Activated T-cell treated with anti-CD3 and anti-CD28 coated beads, Interleukin-2, amount 50 U/mL, for 24 hours (primary cell): ENCODE data around the gene NPW.

Experiments used
- DNase-seq: peaks from one replicate; pipeline ENCODE4 v3.0.0-alpha.2; 2020
- H3K27ac Mint-ChIP-seq: 2 replicates; pipeline ENCODE4 v1.8.0; 2020; ENCODE audit warnings: mild to moderate bottlenecking, mixed read lengths
- H3K27me3 Mint-ChIP-seq: 2 replicates; pipeline ENCODE4 v1.8.0; 2020; ENCODE audit warnings: mixed read lengths
- H3K36me3 Mint-ChIP-seq: 2 replicates; pipeline ENCODE4 v1.8.0; 2020; ENCODE audit warnings: low read depth, mixed read lengths
- H3K4me1 Mint-ChIP-seq: 2 replicates; pipeline ENCODE4 v1.8.0; 2020; ENCODE audit warnings: low read depth, mixed read lengths
- H3K4me3 Mint-ChIP-seq: 2 replicates; pipeline ENCODE4 v1.8.0; 2020; ENCODE audit warnings: mild to moderate bottlenecking, moderate library complexity, mixed read lengths
- H3K9me3 Mint-ChIP-seq: 2 replicates; pipeline ENCODE4 v1.8.0; 2020; ENCODE audit warnings: mixed read lengths

Gene NPW

DNA sequence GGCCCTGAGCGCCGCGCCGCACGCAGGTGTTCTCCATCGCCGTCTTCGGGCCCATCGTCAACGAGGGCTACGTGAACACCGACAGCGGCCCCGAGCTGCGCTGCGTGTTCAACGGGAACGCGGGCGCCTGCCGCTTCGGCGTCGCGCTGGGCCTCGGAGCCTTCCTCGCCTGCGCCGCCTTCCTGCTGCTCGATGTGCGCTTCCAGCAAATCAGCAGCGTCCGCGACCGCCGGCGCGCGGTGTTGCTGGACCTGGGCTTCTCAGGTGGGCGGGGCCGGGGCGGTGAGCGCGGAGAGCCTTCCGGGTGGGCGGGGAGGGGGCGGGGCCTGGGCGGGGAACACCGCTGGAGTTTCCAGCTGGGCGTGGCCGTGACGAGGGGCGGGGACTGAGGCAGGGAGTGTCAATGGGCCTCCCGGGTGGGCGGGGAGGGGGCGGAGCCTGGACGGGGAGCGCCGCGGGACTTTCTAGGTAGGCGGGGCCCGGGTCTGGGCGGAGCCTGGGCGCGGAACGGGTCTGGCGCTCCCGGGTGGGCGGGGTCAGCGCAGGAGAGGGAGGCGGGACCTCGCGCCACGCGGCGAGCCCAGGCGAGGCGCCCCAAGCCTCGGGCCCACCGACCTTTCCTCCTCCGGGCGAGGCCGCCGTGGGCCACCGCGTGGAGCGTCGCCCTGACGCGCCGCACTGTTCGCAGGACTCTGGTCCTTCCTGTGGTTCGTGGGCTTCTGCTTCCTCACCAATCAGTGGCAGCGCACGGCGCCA is 27.5 kb upstream of the NPW start:
- Mint-ChIP-seq H3K9me3 (peaks cover 2% of the 10 kb centered on the region), H3K27ac (peak overlapping the region; percentile 22), H3K36me3 (peaks cover 18% of the 10 kb centered on the region), H3K27me3 (peaks cover 29% of the 10 kb centered on the region), H3K4me3 (peak overlapping the region; percentile 33), H3K4me1 (peaks cover 33% of the 10 kb centered on the region)
- peak; percentile 98 for DNase-seq

DNA sequence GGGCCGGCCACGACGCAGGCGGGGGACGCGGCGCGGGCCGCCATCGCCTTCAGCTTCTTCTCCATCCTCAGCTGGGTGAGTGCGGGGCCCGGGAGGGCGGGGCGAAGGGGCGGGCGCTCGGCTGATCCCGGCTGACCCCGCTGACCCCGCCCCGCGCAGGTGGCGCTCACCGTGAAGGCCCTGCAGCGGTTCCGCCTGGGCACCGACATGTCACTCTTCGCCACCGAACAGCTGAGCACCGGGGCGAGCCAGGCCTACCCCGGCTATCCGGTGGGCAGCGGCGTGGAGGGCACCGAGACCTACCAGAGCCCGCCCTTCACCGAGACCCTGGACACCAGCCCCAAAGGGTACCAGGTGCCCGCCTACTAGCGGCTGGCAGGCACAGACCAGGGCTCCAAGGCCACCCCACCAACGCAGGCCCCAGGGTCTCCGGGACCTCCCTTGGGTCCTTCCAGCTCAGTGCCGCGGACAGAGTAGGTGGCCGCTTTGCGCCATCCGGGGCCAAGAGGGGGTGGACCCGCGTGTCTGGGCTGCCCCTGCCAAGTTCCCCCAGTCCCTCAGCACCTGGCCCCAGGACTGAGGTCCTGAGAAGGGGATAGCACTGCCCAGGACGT is 26.8 kb upstream of the NPW start:
- DNase-seq: no peak
- peaks cover 28% of the 10 kb centered on the region for H3K27me3 Mint-ChIP-seq

DNA sequence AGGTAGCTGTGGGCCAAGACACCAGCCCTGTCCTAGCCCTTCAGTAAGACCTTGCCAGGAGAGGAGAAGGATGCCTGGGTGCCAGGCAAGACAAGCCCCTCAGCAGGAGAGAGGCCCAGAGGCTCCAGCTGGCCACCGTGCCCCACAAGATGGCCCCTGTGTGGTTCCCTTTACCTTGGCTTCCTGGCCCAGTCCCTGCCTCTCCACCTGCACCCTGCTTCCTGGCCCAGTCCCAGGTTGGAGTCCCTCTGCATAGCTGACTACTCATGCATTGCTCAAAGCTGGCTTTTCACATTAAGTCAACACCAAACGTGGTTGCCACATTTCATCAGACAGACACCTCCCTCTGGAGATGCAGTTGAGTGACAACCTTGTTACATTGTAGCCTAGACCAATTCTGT is 25.9 kb upstream of the NPW start:
- no peak for DNase-seq
- peak overlapping the region; percentile 51 for H3K27ac Mint-ChIP-seq

More for the DNA sequence above, 26.8 kb upstream of the NPW start:
- Mint-ChIP-seq H3K36me3 (peaks cover 25% of the 10 kb centered on the region), H3K4me3 (no peak overlapping the region), H3K9me3 (peaks cover 2% of the 10 kb centered on the region), H3K4me1 (peaks cover 36% of the 10 kb centered on the region), H3K27ac (no peak overlapping the region)

DNA sequence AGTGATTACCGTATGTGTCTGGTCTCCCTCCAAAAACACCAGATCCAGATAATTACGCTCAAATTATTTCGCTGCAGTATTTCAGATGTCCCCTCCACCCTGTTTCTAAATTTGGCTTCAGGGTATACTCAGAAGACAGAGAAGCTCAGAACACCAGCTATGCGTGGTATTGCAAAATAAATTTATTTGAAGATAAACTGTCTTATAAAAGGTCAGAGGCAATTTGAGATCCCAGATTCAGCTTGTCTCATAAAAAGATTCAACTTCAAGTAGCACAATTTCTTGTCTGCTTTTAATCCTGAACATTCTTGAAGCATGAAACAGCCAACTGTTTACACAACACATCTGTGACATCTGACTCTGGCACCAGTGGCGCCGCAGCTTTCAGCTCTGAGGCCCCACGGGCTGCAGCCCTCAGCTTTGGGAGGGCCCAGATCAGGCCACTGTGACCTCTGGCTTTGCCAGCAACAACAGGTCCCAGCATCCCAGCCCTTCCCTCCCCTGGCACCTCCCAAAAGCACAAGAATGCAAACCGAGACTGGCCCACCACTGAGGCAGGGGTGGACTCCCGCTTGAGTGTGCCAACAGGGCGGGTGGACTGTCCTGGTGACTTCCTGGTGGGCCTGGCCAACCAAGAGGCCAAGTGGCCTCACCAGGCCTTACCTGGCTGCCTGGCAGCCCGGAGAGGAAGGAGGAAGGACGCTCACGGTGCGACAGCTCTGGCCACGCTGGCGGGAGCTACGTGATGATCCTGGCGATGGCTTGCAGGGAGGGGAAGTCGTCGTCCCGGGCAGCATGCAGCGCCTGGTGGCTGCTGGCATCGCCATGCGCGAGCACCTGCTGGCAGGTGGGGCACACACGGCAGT is 21.9 kb upstream of the NPW start:
- H3K27ac Mint-ChIP-seq: peak overlapping the region; percentile 63
- no peak for DNase-seq
- H3K4me1 Mint-ChIP-seq: peaks cover 21% of the 10 kb centered on the region
- H3K36me3 Mint-ChIP-seq: peaks cover 70% of the 10 kb centered on the region
- H3K27me3 Mint-ChIP-seq: no peaks in the 10 kb centered on the region
- H3K4me3 Mint-ChIP-seq: no peak overlapping the region
- peaks cover 2% of the 10 kb centered on the region for H3K9me3 Mint-ChIP-seq

More for the DNA sequence above, 25.9 kb upstream of the NPW start:
- Mint-ChIP-seq H3K27me3 (peaks cover 21% of the 10 kb centered on the region), H3K4me1 (peaks cover 37% of the 10 kb centered on the region), H3K9me3 (peaks cover 2% of the 10 kb centered on the region), H3K36me3 (peaks cover 34% of the 10 kb centered on the region), H3K4me3 (no peak overlapping the region)

DNA sequence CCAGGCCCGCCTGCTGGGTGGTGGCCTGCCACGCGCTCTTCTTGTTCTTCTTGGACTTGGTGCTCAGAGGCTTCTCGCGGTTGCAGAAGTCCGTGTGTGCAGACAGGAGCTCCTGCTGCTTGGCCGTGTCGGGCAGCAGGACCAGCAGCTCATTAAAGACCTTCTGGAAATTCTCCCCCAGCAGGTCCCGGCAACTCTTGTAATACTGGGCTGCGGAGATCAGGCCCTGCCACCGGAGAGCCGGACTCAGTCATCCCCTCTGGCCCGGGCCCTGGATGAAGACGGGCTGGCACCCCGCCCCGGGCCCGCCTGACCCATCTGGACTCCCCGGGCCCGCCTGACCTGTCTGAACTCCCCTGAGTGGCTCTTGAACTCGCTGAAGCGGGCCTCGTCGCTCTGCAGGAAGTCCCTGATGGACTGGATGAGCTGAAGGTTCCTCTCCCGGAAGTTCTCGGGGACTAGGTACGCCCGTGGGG is 21.2 kb upstream of the NPW start:
- H3K4me3 Mint-ChIP-seq: no peak overlapping the region
- peak overlapping the region; percentile 63 for H3K27ac Mint-ChIP-seq
- H3K9me3 Mint-ChIP-seq: peaks cover under 1% of the 10 kb centered on the region
- peaks cover 74% of the 10 kb centered on the region for H3K36me3 Mint-ChIP-seq
- H3K4me1 Mint-ChIP-seq: peaks cover 19% of the 10 kb centered on the region
- H3K27me3 Mint-ChIP-seq: no peaks in the 10 kb centered on the region
- DNase-seq: no peak

DNA sequence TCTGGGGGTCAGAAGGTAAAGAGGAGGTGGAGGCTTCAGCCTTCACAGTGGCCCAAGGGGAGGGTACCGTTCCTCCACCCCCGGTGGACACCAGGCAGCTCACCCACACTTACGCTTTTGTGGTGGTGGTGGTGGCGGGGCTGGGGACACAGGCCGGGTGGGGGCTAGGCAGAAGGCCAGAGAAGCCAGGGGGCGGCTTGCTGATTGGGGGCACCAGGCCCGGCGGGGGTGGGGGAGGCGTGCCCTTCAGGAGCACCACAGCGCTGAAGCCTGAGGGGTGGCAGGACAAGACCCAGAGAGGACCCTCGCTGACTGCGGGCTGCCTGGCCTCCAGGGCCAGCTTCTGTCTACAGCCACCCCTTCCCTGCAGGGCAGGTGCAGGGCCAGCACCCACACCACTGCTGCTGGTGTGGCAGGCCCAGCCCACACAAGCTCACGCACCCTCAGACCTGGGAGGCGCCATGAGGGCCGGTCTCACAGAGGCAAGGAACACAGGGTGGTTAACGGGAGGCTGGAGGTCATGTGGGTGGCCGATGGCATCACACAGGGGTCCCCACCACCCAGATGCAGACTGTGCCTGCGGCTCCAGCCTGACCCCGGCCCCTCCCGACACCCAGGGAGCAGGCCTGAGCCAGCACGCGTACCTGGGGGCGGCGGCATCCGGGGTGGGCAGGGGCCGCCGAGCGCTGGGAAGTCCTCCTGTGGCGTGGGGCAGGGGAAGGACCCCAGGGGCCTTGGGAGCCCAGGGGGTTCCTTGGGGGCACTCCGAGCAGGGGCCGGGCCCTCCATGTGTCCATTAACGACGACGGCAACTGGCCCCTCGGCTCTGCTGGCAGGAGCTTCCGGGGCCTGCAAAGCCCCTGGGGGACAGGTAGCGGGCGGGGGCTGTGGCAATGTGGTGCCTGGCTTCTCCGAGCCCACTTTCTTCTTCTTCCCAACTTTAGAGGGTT is 20.5 kb upstream of the NPW start:
- Mint-ChIP-seq H3K27ac (no peak overlapping the region), H3K4me1 (peaks cover 15% of the 10 kb centered on the region), H3K9me3 (no peaks in the 10 kb centered on the region), H3K27me3 (no peaks in the 10 kb centered on the region), H3K4me3 (no peak overlapping the region), H3K36me3 (peaks cover 76% of the 10 kb centered on the region)
- no peak for DNase-seq

DNA sequence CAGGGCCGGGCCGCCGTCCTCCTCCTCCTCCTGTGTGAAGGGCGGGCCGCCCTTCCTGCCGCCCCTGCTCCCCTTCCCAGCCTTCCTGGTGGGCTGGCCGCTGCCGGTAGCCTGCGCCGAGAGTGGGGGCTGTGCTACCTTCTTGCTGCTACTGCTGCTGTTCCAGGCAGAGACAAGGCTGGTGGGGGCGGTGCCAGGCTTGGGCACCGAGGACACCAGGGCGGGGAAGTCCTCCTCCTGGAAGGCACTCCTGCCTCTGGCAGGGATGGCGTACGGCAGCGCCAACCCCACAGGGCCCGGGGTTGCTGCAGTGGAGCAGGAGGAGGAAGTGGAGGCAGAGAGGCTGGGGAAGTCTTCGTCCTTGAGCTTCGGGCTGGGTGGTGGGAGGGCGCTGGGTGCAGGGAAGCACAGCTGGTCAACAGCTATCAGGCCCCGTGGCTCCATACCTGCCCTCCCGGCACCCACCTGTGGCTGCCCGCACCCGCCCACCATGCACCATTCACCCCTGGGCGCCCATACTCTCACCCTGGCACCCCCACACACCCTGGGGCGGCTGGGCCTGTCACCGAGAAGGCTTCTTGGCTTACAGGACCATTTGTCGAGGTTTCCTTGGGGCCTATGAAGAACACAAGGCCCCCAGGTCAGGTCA is 19.6 kb upstream of the NPW start:
- no peak overlapping the region for H3K27ac Mint-ChIP-seq
- H3K4me1 Mint-ChIP-seq: peaks cover 22% of the 10 kb centered on the region
- no peak overlapping the region for H3K4me3 Mint-ChIP-seq
- peaks cover 83% of the 10 kb centered on the region for H3K36me3 Mint-ChIP-seq
- no peaks in the 10 kb centered on the region for H3K27me3 Mint-ChIP-seq
- no peaks in the 10 kb centered on the region for H3K9me3 Mint-ChIP-seq
- DNase-seq: no peak

DNA sequence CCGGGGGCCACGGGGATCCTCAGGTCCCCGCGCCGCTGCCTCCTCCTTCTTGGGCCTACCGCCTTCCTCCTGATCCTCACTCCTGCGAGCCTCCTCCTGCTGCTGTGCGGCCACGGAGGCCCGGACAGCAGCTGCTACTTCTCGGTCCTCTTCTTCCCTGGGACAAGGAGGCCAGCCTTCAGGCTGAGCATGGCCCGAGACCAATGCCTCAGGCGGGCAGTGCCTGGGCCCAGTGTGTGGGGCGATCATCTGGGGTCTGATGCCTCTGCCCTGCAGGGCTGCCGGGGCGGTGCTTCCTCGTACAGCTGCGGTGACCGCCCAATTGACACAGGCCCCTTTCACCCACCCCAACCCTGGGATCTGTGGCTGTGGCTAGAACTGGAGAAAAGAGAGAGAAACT is 18.6 kb upstream of the NPW start:
- peaks cover 86% of the 10 kb centered on the region for H3K36me3 Mint-ChIP-seq
- no peak overlapping the region for H3K27ac Mint-ChIP-seq
- H3K4me3 Mint-ChIP-seq: no peak overlapping the region
- no peaks in the 10 kb centered on the region for H3K27me3 Mint-ChIP-seq
- peaks cover 31% of the 10 kb centered on the region for H3K4me1 Mint-ChIP-seq
- DNase-seq: no peak
- no peaks in the 10 kb centered on the region for H3K9me3 Mint-ChIP-seq

DNA sequence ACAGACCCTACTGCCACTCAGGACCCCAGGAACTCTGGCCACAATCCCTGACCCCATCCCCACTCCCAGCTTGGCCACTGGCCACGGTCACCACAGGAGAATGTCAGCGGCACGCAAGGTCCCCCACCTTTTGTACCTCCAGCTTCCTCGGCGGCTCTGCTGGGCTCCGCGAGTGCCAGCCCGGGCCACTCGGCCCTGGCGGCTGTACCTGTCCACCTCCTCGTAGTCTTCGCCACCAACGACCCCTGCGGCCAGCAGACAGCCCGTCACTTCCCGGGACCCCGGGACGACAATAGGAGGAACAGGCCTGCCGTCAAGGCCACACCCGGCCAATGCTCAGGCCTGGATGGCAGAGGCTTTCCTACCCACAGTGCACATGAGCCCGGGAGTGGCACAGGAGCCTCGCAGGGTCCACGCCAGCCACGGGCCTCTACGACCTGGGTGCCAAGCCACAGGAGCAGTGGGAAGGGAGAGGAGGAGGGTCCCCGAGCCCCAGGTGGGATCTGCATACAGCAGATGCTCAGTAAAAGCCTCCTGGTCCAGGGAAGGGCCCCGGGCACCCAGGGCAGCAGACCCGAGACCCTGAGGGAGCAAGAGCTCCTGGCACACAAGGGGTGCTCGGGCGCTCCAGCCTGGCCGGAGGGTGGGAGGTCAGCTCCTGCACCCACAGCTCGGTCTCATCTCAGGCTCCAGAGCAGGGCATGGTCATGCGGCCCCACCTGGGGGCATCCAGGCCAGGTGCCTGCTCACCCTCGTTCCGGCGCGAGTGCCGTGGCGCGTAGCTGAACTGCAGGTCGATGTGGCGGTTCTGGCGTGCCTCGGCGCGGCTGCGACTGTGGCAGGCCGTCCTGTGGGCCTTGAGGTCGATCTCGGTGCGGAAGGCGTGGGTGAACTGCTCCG is 17.9 kb upstream of the NPW start:
- Mint-ChIP-seq H3K36me3 (peaks cover 86% of the 10 kb centered on the region), H3K27ac (peak overlapping the region; percentile 47), H3K9me3 (no peaks in the 10 kb centered on the region), H3K4me1 (peaks cover 31% of the 10 kb centered on the region), H3K4me3 (no peak overlapping the region), H3K27me3 (no peaks in the 10 kb centered on the region)
- DNase-seq: no peak

DNA sequence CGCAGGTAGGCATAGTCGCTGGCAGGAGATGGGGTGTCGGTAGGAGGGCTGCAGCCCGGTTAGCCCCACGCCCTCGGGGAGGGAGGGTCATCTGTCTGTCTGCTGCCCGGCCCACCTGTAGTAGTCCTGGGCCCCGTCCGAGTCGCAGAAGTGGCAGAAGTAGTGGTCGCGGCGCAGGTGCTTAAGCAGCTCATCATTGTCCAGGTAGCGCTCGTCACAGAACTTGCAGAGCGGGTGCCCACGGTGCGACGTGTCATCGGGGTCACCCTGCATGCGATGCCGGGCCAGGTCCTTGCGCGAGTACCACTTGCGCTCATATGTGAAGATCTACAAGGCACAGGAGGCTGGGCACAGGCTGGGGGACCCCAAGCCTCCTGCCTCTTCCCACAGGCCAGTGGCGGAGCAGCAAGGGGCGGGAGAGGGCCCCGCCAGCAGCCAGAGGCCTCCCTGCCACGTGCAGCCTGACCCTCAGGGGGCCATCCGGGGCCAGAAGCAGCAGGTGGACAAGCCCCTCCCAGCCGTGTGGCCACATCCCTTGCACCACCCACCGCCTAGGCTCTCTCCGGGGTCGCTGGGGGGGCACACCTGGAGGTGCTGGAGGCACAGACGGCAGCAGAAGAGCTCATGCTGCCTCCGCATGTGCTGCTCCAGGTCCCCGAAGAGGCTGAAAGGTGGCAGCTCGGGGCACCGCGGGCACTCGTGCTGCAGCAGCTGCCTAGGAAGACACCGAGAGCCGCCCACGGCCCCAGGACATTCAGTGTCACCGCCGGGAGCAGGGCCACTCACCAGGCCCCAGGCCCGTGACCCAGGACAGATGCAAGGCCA is 17.0 kb upstream of the NPW start:
- H3K27me3 Mint-ChIP-seq: no peaks in the 10 kb centered on the region
- H3K4me3 Mint-ChIP-seq: no peak overlapping the region
- peaks cover 36% of the 10 kb centered on the region for H3K4me1 Mint-ChIP-seq
- peaks cover 86% of the 10 kb centered on the region for H3K36me3 Mint-ChIP-seq
- H3K27ac Mint-ChIP-seq: peak overlapping the region; percentile 50
- DNase-seq: no peak
- no peaks in the 10 kb centered on the region for H3K9me3 Mint-ChIP-seq

DNA sequence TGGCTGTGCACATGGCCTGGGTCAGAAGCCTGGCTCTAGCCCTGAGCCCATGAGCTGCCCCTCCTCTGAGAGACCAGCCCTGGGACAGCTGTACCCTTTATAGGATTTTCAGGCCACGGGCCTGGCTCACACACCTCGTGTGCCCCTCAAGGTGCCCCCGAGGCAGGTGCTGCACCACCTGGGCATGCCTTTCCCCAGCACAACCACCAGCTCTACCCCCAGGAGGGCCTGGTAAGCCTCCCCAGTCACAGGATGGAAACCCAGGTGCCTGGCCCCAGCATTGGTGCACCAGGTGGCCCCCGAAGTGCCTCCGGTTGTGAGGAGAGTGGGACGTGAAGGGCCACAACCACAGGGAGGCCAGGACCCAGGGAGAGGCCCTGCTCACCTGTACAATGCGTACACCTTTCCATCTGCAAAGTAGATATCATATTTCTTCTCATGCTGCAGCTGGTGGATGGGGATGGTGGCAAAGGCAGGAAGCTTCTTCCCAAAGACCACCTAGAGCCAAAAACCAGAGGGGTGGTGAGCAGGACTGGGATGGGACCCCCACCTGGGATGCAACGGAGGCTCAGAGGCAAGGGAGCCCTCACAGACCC is 16.3 kb upstream of the NPW start:
- H3K9me3 Mint-ChIP-seq: no peaks in the 10 kb centered on the region
- peaks cover 86% of the 10 kb centered on the region for H3K36me3 Mint-ChIP-seq
- DNase-seq: no peak
- no peak overlapping the region for H3K4me3 Mint-ChIP-seq
- peaks cover 42% of the 10 kb centered on the region for H3K4me1 Mint-ChIP-seq
- no peaks in the 10 kb centered on the region for H3K27me3 Mint-ChIP-seq
- H3K27ac Mint-ChIP-seq: no peak overlapping the region
